ENCODE results near the gene PTH.

PTH gene

DNA sequence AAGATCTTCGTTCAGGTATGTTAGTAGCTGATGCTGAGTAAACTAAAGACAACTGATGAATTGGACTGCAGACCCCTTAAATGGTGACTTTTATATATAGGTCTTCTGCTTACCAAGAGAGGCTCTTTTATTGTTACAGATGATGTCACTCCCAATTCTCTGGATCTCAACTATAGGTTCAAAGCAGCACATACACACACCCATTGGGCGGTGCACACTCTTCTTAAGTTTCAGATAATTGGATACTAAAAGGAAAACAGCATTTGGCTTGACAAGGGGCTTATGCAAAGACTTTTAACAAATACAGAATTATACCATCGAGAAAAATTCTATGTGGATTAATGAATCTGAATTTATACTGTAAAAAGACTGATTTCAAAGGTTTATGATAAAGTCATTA lies at the start of gene PTH:
Gene PTH (minus strand): TSS at position 69 of the 400 bp plus-strand sequence. CDS start 3,142 bp downstream, outside the sequence.
- no peak for DNase-seq

DNA sequence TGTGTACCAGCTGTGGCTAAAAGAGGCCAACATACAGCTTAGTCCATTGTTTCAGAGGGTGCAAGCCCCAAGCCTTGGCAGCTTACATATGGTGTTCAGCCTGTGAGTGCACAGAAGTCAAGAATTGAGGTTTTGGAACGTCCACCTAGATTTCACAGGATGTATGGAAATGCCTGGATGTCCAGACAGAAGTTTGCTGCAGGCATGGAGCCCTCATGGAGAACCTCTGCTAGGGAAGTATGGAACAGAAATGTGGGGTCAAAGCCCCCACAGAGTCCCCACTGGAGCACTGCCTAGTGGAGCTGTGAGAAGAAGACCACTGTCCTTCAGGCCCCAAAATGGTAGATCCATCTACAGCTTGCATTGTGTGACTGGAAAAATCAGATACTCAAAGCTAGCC lies 42.2 kb upstream of the PTH start:
- DNase-seq = no peak

DNA sequence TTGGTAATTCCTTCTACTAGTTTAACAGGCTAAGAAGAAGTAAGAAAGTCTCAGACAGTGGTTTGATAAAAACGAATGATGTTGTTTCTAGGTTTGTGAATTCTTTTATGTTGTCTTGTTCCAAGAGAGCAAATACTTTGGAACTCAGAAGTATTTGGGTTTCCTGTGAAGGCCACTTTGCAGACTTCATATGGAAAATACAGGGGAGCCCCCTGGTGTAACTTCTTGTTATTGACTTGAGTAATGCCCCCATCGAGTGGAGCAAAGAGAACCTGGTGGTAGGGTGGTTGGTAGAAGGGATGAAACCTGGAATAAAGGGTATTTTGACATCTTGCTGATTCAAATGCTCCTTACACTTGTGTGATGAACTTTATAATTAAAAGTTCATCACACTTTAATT lies 40.0 kb upstream of the PTH start:
- DNase-seq = no peak

DNA sequence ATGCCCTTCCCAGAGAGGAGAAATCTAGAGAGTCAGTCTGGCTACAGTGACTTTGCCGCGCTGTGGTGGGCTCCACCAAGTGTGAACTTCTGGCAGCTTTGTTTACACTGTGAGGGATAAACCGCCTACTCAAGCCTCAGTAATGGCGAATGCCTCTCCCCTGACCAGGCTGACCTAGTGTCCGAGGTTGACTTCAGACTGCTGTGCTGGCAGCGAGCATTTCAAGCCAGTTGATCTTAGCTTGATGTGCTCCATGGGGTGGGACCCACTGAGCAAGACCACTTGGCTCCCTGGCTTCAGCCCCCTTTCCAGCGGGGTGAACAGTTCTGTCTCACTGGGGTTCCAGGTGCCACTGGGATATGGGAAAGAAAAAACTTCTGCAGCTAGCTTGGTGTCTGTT lies 38.6 kb upstream of the PTH start:
- DNase-seq = no peak

DNA sequence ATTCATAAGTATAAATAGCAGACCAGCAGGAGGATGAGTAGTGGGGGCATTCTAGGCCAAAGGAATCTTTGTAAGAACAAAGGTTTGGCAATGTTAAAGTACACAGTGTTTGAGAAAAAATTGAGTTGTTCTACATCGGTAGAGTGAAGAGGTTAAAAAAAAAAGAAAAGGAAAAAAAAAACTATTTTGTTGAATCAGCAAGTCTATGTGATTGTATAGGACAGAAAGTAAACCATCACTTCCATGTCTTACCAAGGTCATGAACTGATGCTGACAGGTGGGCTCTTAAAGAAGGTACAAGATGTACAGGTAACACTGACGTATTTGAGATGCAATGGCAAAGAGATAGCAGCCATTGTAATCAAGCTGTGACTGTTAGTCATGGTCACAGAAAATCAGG lies 29.5 kb upstream of the PTH start:
- DNase-seq = no peak

DNA sequence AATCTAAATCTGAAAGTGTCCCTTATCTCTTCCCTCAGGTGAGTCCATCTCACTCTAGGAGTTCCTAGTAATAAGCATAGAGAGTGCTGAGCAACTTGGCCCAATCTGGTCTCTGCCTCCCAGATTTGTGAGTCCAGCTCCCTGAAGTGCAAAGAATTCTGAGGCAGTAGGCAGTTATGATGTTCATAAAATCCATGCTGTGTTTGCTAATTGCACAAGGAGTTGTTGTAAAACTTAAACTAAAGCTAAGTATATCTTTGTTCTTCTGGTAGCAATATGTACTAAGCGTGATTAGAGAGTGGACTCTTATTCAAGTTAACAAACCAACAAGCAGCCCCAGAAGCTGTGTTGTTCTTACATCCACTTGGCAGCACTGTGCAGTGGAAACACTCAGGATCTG lies 7.6 kb upstream of the PTH start:
- DNase-seq = no peak

DNA sequence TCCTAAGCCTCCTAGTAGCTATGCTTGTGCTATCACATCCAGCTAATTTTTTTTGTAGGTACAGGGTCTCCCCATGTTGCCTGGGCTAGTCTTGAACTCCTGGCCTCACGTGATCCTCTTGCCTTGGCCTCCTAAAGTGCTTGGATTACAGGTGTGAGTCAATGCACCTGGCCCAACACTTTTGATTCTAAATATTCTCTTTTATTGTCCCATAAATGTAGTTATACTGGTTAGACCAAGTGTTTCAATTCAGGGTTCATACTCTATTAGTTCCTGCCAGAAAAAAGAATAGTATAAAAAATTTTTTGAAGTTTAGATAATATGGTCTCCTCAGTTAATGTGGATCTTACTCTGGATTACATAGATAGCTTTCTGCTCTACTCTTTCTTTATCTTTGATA lies 6.7 kb upstream of the PTH start:
- no peak for DNase-seq

DNA sequence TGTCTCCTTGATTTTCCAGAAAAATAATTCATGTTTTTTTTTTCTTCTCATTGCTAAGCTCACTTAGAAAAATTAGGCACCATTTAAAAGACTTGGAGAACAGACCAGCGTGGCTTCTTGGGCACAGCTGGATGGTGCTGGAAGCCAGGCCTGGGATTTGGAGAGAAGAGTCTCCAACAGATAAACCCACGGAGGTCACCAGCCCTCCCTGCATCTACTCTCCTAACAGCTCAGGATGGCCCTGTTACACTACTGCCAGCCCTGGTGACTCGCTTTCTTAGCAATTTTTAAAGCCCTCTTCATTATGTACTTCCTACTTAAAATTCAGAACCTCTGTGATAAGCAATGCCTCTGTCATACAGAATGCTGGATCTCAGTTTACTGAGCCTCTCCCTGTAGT lies 1.7 kb downstream of the PTH start:
- DNase-seq = no peak

DNA sequence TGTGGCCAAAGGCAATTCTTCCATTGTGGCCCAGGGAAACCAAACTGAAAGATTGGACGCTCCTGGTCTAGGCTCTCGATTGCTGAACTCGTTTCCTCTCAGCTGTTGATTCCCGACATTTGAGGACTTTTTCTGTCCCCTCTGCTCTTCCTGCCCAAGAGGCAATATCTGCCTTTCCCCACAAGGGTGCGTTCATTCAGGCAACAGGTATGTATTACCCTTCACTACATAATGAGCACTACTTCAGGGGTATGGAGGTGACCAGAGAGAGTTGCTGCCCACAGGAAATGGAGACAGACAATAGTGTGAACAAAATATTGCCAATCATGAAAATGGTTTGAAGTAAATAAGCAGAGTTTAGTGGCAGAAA lies 8.2 kb downstream of the PTH start:
- peak in 3 of 6 experiments; percentile 4 to 44 (median 43) for DNase-seq

DNA sequence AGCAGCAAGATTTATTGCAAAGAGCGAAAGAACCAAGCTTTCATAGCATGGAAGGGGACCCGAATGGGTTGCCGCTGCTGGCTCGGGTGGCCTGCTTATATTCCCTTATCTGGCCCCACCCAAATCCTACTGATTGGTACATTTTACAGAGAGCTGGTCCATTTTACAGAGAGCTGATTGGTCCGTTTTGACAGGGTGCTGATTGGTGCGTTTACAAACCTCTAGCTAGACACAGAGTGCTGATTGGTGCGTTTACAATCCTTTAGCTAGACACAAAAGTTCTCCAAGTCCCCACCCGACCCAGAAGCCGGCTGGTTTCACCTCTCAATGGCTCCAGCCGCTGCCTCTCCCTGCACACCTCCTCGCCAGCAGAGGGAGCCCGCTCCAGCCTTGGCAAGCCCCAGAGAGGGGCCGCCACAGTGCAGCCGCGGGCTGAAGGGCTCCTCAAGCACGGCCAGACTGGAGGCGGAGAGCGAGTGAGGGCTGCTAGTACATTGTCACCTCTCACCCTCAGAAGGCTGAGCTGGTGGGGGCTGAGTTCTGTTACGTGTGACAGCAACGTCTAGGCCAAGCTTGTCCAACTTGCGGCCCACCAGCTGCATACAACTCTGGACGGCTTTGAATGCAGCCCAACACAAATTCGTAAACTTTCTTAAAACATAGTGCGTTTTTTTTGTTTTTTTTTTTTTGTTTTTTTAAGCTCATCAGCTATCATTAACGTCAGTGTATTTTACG lies 8.7 kb downstream of the PTH start:
- DNase-seq = peak in 5 of 6 experiments; percentile 16 to 60 (median 50)

DNA sequence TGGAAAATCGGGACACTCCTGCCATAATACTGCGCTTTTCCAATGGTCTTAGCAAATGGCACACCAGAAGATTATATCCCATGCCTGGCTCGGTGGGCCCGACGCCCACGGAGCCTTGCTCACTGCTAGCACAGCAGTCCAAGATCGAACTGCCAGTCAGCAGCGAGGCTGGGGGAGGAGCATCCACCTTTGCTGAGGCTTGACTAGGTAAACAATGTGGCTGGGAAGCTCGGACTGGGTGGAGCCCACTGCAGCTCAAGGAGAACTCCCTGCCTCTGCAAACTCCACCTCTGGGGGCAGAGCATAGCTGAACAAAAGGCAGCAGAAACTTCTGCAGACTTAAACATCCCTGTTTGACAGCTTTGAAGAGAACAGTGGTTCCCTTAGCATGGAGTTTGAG lies 15.6 kb downstream of the PTH start:
- DNase-seq = no peak

DNA sequence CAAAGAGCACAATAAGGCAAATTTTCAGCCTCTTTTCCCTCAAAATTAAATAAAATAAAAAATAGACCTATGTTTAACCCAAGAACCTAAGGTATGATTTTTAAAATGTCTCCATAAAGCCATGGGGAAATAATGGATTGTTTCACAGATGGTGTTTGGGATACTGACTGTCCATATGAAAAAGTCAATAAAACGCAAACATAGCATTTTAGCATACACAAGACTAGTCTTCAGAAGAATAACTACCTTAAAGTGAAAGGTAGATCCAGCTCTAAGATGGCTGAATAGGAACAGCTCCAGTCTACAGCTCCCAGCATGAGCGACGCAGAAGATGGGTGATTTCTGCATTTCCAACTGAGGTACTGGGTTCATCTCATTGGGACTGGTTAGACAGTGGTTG lies 16.1 kb downstream of the PTH start:
- no peak for DNase-seq

DNA sequence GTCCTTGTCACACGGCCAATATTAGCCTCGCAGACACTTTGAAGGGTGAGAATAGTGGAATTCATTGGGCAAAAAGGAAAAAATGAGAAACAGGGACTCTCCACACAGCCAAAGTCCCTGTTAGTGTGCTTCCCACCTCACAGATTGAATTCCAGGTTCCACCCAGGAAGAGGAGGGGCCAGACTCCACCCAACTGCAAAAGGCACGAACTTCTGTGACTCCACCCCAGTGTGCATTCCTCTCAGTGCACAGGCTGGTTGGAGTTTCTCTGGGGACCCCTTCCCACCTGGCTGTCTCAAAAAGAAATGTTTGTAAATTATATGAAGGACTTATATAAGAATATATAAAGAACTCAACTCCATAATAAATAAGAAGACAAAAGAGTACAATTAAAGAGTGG lies 20.7 kb downstream of the PTH start:
- DNase-seq = no peak

DNA sequence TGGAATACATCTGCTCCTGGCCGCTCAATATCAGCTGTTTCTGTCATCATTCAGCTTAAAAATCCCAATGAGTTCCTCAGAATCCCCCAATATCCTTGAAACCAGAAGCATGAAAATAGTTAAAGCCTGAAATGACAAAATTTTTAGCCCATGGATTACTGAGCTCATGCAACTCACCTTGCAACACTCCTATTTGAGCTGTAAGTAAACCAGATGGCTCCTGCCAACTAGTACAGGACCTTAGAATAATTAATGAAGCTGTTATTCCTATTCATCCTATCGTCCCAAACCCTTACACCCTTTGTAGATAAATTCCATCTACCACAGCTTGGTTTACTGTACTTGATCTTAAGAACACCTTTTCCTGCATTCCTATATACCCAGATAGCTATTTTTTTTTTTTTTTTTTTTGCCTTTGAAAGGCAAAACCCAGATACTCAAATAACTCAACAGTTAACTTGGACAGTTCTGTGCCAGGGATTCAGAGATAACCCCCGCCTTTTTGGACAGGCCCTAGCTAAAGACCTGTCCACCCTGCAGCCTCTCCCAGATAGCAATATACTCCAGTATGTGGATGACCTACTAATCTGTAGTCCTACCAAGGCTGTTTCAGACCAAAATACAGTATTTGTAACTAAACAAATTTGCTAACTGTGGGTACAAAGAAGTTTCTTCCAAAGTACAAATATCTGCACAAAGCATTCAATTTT lies 22.6 kb downstream of the PTH start:
- no peak for DNase-seq

DNA sequence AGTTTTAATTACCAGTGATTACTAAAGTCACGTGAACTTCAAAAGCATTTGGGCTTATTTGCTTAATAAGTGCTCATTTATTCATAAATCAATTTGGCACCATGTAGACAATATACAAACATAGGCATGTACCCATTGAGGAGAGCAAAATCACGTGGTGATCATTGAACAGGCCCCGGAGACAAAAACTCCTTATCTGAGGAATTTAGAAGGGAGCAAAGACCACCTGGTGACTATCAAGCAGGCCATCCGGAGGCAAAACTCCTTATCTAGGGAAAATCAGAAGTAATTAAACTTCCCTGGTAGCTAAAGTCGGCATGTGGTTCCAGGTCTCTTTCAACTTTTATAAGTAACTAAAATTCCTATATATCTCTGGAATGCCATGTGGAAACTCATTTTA lies 27.0 kb downstream of the PTH start:
- no peak for DNase-seq

DNA sequence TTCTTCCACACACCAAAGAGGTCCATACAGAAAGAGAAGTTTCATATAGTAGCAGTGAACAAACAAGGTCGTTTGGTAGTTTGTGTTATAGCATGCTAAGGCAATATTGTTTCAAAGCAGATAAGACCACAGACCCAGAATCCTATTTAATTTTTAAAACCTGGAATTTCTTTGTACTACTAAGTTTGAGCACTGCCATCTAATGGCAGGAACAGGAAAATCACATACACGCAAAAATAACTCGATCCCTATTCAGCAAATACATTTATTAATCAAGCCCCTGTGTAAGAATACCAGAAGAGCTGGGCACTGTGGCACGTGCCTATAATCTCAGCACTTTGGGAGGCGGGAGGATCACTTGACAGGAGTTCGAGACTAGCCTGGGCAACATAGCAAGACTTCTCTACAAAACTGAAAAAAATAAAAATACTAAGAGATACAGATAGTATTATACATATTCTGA lies 29.9 kb downstream of the PTH start:
- DNase-seq = peak in 2 of 6 experiments; percentile 8 to 14

DNA sequence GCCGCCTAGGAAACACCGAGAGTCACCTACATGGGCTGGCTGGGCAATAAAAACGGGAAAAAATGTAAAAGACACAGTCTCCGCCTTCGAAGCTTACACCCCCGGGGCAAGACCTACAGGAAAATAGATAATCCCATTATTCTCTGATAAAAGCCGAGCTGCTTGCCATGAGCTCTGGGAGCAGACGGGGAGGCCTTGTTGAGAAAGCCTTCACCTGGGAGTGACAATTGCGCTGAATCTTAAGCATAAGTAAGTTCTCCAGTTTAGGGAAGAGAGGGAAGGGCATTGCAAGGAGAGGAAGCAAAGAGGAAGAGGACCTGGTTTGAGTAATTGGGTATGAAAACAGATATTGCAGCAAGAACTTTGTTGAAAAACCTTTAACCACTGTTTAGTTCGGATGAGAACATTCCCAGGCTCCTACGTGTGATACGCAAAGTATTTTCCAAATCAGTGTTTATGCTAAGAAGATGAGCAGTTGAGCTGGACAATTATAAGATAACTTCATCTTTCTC lies 32.0 kb downstream of the PTH start:
- no peak for DNase-seq

DNA sequence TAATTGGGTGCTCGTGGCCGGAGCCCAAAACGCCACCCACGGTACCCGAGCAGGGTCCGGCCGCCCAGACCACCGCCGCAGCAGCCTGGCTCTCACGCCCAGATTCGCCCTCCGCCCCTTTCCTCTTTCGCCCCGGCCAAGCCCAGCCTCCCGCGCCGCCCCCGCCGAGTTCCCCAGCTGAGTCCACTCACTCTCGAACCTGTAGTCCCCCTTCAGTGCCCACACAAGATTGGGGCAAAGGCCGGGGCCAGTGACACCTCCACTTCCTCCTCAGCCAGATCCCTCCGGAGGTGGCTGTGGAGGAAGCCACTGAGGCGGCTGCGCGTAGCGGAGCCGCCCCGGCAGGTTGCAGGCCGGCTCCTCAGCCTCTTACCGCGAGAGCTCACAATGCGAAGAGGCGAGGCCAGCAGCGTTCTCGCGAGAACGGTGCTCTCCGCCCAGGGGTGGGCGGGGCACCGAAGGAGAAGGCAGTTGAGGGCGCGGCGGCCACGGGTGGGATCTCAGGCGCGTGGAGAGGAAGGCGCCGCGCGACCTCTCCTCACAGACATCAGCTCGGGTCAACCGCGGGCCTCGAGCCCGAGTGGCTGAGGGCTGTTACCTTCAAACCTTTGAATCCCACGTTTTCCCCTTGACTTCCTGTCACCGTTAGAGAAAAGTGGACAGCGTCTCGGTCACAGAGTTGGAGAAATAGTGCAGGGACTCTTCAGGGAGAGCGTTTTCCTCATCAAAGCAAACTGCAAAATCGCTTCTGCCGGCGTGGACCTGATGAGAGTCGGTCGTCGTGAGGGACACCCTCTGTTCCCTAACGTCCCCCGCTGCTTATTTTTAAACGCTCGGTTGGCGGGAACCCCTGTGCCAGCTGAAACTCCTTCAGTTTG lies 32.7 kb downstream of the PTH start, which contains the start of gene BTBD10:
Gene BTBD10 (minus strand): TSS at position 322 of the 878 bp plus-strand sequence. CDS start 18,098 bp downstream, outside the sequence.
- DNase-seq = peak; percentile 84 to 93 (median 91)

DNA sequence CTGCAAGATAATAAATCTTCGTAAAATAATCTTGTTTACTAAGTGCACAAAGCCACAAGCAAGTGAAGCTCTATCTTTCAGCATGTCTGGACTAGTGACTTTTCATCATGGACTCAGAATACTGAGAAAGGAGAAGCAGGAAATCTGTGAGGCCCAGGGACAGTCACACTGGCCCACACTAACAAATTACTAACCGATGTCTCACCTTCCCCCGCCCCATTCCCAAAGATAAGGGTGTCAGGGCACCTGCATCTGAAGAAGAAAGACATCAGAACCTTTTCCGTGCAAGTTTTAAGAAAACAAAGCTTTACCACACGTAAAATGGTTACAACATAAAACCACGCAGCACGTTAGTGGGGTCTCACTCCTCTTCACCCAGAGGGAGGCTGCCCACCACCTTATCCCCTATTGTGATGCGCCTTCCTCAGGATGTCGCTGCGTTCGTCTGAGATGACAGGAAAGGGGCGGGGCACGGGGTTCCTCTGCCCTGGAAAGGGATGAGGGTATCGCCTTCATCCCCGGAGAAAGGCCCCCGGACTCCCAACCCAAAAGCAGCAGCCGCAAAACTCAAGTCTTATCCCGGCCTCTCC lies 33.4 kb downstream of the PTH start:
- peak in 5 of 6 experiments; percentile 28 to 76 (median 53) for DNase-seq

DNA sequence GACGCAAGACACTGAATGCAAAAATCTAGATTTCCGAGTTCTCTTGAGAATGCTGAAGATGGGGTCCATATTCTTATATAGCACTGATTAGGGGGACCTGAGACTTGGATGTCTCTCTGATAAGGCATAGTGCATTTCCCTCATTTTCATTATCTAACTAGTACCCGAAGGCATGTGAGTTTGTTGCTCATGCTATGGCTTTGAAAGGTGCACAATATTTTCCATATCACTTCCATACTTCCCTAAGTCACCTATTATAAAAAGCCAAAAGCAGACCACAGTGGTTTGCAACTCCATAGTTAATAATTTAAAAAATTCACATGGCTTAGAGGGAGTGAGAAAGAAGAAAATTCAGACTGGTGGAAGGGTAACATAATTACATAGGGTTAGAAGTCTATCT lies 34.5 kb downstream of the PTH start:
- DNase-seq = no peak

DNA sequence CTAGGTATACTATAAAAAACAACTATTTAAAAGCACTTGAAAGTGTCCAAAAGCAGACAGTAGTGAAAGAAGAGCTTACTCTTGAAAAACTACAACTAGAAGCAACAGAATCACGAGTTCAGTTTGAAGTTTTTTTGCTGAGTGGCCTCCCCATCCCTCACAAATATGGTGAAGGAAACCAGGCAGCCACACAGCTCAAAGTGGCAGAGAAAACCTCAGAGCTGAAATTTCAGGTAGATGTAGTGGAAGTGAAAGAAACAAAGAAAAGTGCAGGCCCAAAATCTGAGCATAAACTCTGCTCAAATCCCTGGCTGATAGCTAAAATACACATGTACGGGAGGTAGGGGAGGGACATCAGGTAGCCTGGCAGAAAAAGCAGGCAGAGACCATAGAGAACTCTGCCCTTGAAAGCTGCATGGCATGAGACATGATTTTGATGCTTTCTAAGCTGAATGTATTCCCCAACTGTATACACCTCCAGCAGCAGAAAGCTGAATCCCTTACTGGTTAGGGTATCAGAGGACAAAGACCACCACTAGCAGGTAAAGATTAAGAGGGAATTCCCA lies 44.9 kb downstream of the PTH start:
- DNase-seq = no peak

DNA sequence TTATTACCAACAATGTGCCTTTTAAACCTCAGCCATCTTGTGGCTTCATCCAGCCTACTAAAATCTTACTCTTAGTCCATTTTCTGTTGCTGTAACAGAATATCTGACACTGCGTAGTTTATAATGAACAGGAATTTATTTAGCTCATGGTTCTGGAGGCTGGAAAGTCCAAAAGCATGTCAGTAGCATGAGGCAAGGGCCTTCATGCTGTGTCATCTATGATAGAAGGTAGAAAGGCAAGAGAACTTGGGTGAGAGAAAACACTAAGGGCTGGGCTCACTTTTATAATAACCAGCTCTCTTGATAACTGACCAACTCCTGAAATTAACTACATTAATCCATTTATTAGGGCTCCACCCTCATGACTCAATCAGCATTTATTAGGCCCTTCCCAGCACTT lies 46.3 kb downstream of the PTH start:
- DNase-seq = no peak
